T1000 (cell line): ENCODE measurements around the gene NFATC2IP.
"Not testable (repeated sequence)": the region's sequence is repeated elsewhere in the genome, so short reads cannot be mapped to it uniquely, and the experiment has no call there.

Experiments used
- DNase-seq: peaks from one replicate; lab custom pipeline; 2025; ENCODE audit warnings: mixed read lengths; lab: John Stamatoyannopoulos, UW

The NFATC2IP gene

GRCh38 chr16:28926284-28926683 is 24.5 kb upstream of the NFATC2IP start:
- not testable (repeated sequence) for DNase-seq

- no peak for DNase-seq
These were observed 22.9 kb upstream of the NFATC2IP start for GRCh38 chr16:28927815-28928214.

GRCh38 chr16:28930203-28930602 is 20.5 kb upstream of the NFATC2IP start:
- DNase-seq, result no peak

- DNase-seq, result no peak
These were observed 20.1 kb upstream of the NFATC2IP start for GRCh38 chr16:28930652-28931051.

- no peak for DNase-seq
These were observed 18.9 kb upstream of the NFATC2IP start, which contains the start of gene CD19 for GRCh38 chr16:28931801-28932225. TSS of gene CD19 (plus strand) at chr16:28931971. CDS start at chr16:28932001, 30 bp downstream.

GRCh38 chr16:28932339-28933141 is 18.2 kb upstream of the NFATC2IP start:
- DNase-seq, result no peak

- no peak for DNase-seq
These were observed 17.6 kb upstream of the NFATC2IP start for GRCh38 chr16:28933171-28933570.

GRCh38 chr16:28935346-28935745 is 15.4 kb upstream of the NFATC2IP start:
- DNase-seq, result no peak

GRCh38 chr16:28935924-28936783 is 14.6 kb upstream of the NFATC2IP start:
- DNase-seq, result peak; percentile 60

- DNase-seq, result no peak
These were observed 14.0 kb upstream of the NFATC2IP start for GRCh38 chr16:28936784-28937155.

GRCh38 chr16:28937222-28937876 is 13.4 kb upstream of the NFATC2IP start:
- DNase-seq, result no peak

GRCh38 chr16:28938721-28939120 is 12.0 kb upstream of the NFATC2IP start:
- DNase-seq, result no peak

GRCh38 chr16:28939825-28940224 is 10.9 kb upstream of the NFATC2IP start:
- not testable (repeated sequence) for DNase-seq

GRCh38 chr16:28943281-28943680 is 7.5 kb upstream of the NFATC2IP start:
- DNase-seq, result no peak

GRCh38 chr16:28946681-28947080 is 4.1 kb upstream of the NFATC2IP start:
- DNase-seq, result no peak

GRCh38 chr16:28951410-28951943 is 740 bp downstream of the NFATC2IP start:
- no peak for DNase-seq

GRCh38 chr16:28958216-28958615 is 7.5 kb downstream of the NFATC2IP start:
- no peak for DNase-seq

- no peak for DNase-seq
These were observed 8.1 kb downstream of the NFATC2IP start for GRCh38 chr16:28958836-28959235.

GRCh38 chr16:28964072-28964471 is 13.3 kb downstream of the NFATC2IP start:
- no peak for DNase-seq

GRCh38 chr16:28964496-28964895 is 13.8 kb downstream of the NFATC2IP start:
- no peak for DNase-seq

- DNase-seq, result no peak
These were observed 16.4 kb downstream of the NFATC2IP start for GRCh38 chr16:28967156-28967555.

- DNase-seq, result not testable (repeated sequence)
These were observed 19.0 kb downstream of the NFATC2IP start for GRCh38 chr16:28969696-28970095.
